H9 (cell line): ENCODE data around the gene NOS3. TPM values are rescaled to one million over a fixed set of nuclear protein-coding genes. Genes with fewer than 3 reads are reported as not detected.

Experiments
- DNase-seq: peaks from one replicate; pipeline ENCODE4 v3.0.0-alpha.2; 2017
- H2AFZ ChIP-seq: one replicate; pipeline ENCODE4 v1.6.1; 2013; ENCODE audit warnings: mild to moderate bottlenecking, low read length, control low read depth, moderate library complexity
- H2AK5ac ChIP-seq: 2 replicates; pipeline ENCODE4 v1.6.1; 2013; ENCODE audit warnings: low read length, control low read depth, mixed read lengths; ENCODE audit not compliant: insufficient read length
- H2BK120ac ChIP-seq: one replicate; pipeline ENCODE4 v1.6.1; 2013; ENCODE audit warnings: low read depth, mild to moderate bottlenecking, low read length, control low read depth, inconsistent platforms; ENCODE audit not compliant: poor library complexity, severe bottlenecking
- H2BK12ac ChIP-seq: 2 replicates; pipeline ENCODE4 v1.6.1; 2013; ENCODE audit warnings: low read length, control low read depth, mixed read lengths, low read depth; ENCODE audit not compliant: insufficient read length
- H2BK15ac ChIP-seq: 2 replicates; pipeline ENCODE4 v1.6.1; 2013; ENCODE audit warnings: low read depth, low read length, control low read depth
- H2BK20ac ChIP-seq: one replicate; pipeline ENCODE4 v1.6.1; 2013; ENCODE audit warnings: low read depth, mild to moderate bottlenecking, low read length, control low read depth, inconsistent platforms; ENCODE audit not compliant: poor library complexity, severe bottlenecking
- H2BK5ac ChIP-seq: 2 replicates; pipeline ENCODE4 v1.6.1; 2013; ENCODE audit warnings: low read length, control low read depth, mixed read lengths; ENCODE audit not compliant: insufficient read length
- H3K14ac ChIP-seq: 2 replicates; pipeline ENCODE4 v1.6.1; 2013; ENCODE audit warnings: low read length, control low read depth; ENCODE audit not compliant: insufficient read depth
- H3K18ac ChIP-seq: 2 replicates; pipeline ENCODE4 v1.6.1; 2013; ENCODE audit warnings: low read depth, mild to moderate bottlenecking, mixed read lengths, low read length, control low read depth; ENCODE audit not compliant: insufficient read length
- H3K23ac ChIP-seq: 2 replicates; pipeline ENCODE4 v1.6.1; 2013; ENCODE audit warnings: low read length, control low read depth, mixed read lengths, low read depth; ENCODE audit not compliant: insufficient read length
- H3K23me2 ChIP-seq: 2 replicates; pipeline ENCODE4 v1.6.1; 2013; ENCODE audit warnings: low read depth, mild to moderate bottlenecking, mixed read lengths, low read length, control low read depth; ENCODE audit not compliant: insufficient read length, poor library complexity, severe bottlenecking
- H3K27ac ChIP-seq: 2 replicates; pipeline ENCODE4 v1.5.1; 2013; ENCODE audit warnings: low read length, control low read depth, mixed read lengths, low read depth; ENCODE audit not compliant: insufficient read length
- H3K27me3 ChIP-seq: 2 replicates; pipeline ENCODE4 v1.6.1; 2013; ENCODE audit warnings: low read length, control low read depth, inconsistent platforms; ENCODE audit not compliant: insufficient read depth
- H3K4ac ChIP-seq: 2 replicates; pipeline ENCODE4 v1.6.1; 2013; ENCODE audit warnings: low read depth, mild to moderate bottlenecking, control low read depth, inconsistent platforms, low read length, moderate library complexity
- H3K4me1 ChIP-seq: 2 replicates; pipeline ENCODE4 v1.6.1; 2013; ENCODE audit warnings: low read length, control low read depth, inconsistent platforms; ENCODE audit not compliant: insufficient read depth
- H3K4me2 ChIP-seq: 2 replicates; pipeline ENCODE4 v1.6.1; 2013; ENCODE audit warnings: low read length, control low read depth, mixed read lengths; ENCODE audit not compliant: insufficient read length, insufficient read depth
- H3K56ac ChIP-seq: 2 replicates; pipeline ENCODE4 v1.6.1; 2013; ENCODE audit warnings: low read depth, mild to moderate bottlenecking, mixed read lengths, low read length, control low read depth; ENCODE audit not compliant: insufficient read length
- H3K79me1 ChIP-seq: 2 replicates; pipeline ENCODE4 v1.6.1; 2013; ENCODE audit warnings: low read depth, mild to moderate bottlenecking, moderate library complexity, low read length, control low read depth, inconsistent platforms; ENCODE audit not compliant: insufficient read depth, poor library complexity, severe bottlenecking
- H3K79me2 ChIP-seq: 2 replicates; pipeline ENCODE4 v1.6.1; 2013; ENCODE audit warnings: low read length, control low read depth, inconsistent platforms; ENCODE audit not compliant: insufficient read depth
- H3K9ac ChIP-seq: 2 replicates; pipeline ENCODE4 v1.6.1; 2013; ENCODE audit warnings: low read length, control low read depth, mixed read lengths; ENCODE audit not compliant: insufficient read length; ENCODE audit errors: extremely low read depth
- H3K9me3 ChIP-seq: one replicate; pipeline ENCODE4 v1.6.1; 2013; ENCODE audit warnings: low read depth, low read length, inconsistent platforms; ENCODE audit not compliant: control insufficient read depth
- H3T11ph ChIP-seq: one replicate; pipeline ENCODE4 v1.6.1; 2013; ENCODE audit warnings: mild to moderate bottlenecking, low read length, control low read depth, inconsistent platforms
- H4K20me1 ChIP-seq: one replicate; pipeline ENCODE4 v1.6.1; 2013; ENCODE audit not compliant: control insufficient read depth, insufficient read length, insufficient read depth
- H4K5ac ChIP-seq: 2 replicates; pipeline ENCODE4 v1.6.1; 2013; ENCODE audit warnings: low read depth, mild to moderate bottlenecking, mixed read lengths, low read length, control low read depth; ENCODE audit not compliant: insufficient read length
- H4K8ac ChIP-seq: replicated peaks from 2 replicates; pipeline ENCODE4 v1.6.1; 2013; ENCODE audit warnings: low read length, control low read depth, mixed read lengths, low read depth; ENCODE audit not compliant: insufficient read length
- H4K91ac ChIP-seq: 2 replicates; pipeline ENCODE4 v1.6.1; 2013; ENCODE audit warnings: low read depth, mild to moderate bottlenecking, moderate library complexity, mixed read lengths, low read length, control low read depth; ENCODE audit not compliant: insufficient read length
- H3K27ac Mint-ChIP-seq, 3 experiments: 2 replicates in 2 of 3; 3 replicates in 1 of 3; pipeline ENCODE4 v1.8.0; 2020 to 2021; ENCODE audit warnings: mixed read lengths in 3 of 3, mild to moderate bottlenecking in 1 of 3, moderate library complexity in 1 of 3
- H3K27me3 Mint-ChIP-seq: 2 replicates; pipeline ENCODE4 v1.8.0; 2021; ENCODE audit warnings: low read depth, mild to moderate bottlenecking, moderate library complexity, mixed read lengths
- H3K36me3 Mint-ChIP-seq, 3 experiments: 2 replicates in 2 of 3; 3 replicates in 1 of 3; pipeline ENCODE4 v1.8.0; 2020 to 2021; ENCODE audit warnings: low read depth in 3 of 3, mixed read lengths in 3 of 3; ENCODE audit not compliant: insufficient read depth in 1 of 3
- H3K4me1 Mint-ChIP-seq, 2 experiments: 2 replicates each; pipeline ENCODE4 v1.8.0; 2020; ENCODE audit warnings: mixed read lengths in 2 of 2
- H3K4me3 Mint-ChIP-seq, 2 experiments: 2 replicates in 1 of 2; 3 replicates in 1 of 2; pipeline ENCODE4 v1.8.0; 2020 to 2021; ENCODE audit warnings: mild to moderate bottlenecking in 2 of 2, mixed read lengths in 2 of 2, moderate library complexity in 1 of 2
- H3K9me3 Mint-ChIP-seq, 2 experiments: 2 replicates in 1 of 2; 3 replicates in 1 of 2; pipeline ENCODE4 v1.8.0; 2020; ENCODE audit warnings: mild to moderate bottlenecking in 2 of 2, mixed read lengths in 2 of 2, moderate library complexity in 1 of 2
- CTCF ChIP-seq: fragments of 200-600 bp; sonication (generic); conservative IDR thresholded peaks from 3 replicates; pipeline ENCODE4 v1.8.0; 2021; ENCODE audit warnings: antibody characterized with exemption, mild to moderate bottlenecking
- WGBS: extraction: QIAGEN DNeasy Blood & Tissue Kit; methylation state at CpG from one replicate; pipeline ENCODE4 v1.1.7; 2013; ENCODE audit warnings: missing lambda C conversion rate, low lambda C conversion rate, mixed read lengths; ENCODE audit not compliant: insufficient read length; ENCODE audit errors: extremely low coverage; 5-methylcytosine and 5-hydroxymethylcytosine counted together
- total RNA-seq: library from RNA; stranded (reverse); gene quantifications from 2 replicates; pipeline ENCODE4 v1.2.1, GENCODE V29; 2021

The NOS3 gene
- total RNA-seq, 1 experiment from 2014 or later = 4.5 TPM

GRCh38 chr7:151053751-151054150, 62.9 kb downstream of the NOS3 start:
- H3K23ac ChIP-seq = no peak overlapping the region
- H3K4me2 ChIP-seq = no peak overlapping the region
- no peak overlapping the region for H4K8ac ChIP-seq
- H2BK20ac ChIP-seq = no peak overlapping the region
- H3K4ac ChIP-seq = no peak overlapping the region
- peaks cover 16% of the 10 kb centered on the region for H3K23me2 ChIP-seq
- H4K5ac ChIP-seq = no peak overlapping the region
- no peak overlapping the region for H2BK120ac ChIP-seq
- no peak overlapping the region for H2BK12ac ChIP-seq
- TF ChIP-seq CTCF = no peak
- no peak overlapping the region for H3K14ac ChIP-seq
- Mint-ChIP-seq H3K27me3 (peaks cover 58% of the 10 kb centered on the region), H3K4me1 (peaks cover 17 to 24% of the 10 kb centered on the region in 2 experiments), H3K9me3 (no peaks in the 10 kb centered on the region; a peak in 1 of 5 replicates), H3K4me3 (no peak overlapping the region), H3K27ac (no peak overlapping the region), H3K36me3 (peaks cover 0 to 11% (median 0%) of the 10 kb centered on the region in 3 experiments; a peak in 3 of 7 replicates)
- no peaks in the 10 kb centered on the region for H3K9me3 ChIP-seq
- no peak overlapping the region for H3K56ac ChIP-seq
- no peaks in the 10 kb centered on the region for H3K79me1 ChIP-seq
- H3K9ac ChIP-seq = no peak overlapping the region
- WGBS = no CpG with 5 or more reads among the region's 8 CpGs
- H4K20me1 ChIP-seq = no peaks in the 10 kb centered on the region
- no peak overlapping the region for H3K18ac ChIP-seq
- H4K91ac ChIP-seq = no peak overlapping the region
- no peak overlapping the region for H3K27ac ChIP-seq
- H3K4me1 ChIP-seq = peaks cover under 1% of the 10 kb centered on the region; the same call in 1 of the 2 replicates
- no peak overlapping the region for H2AK5ac ChIP-seq
- no peak overlapping the region for H2BK15ac ChIP-seq
- H3T11ph ChIP-seq = no peak overlapping the region
- H3K79me2 ChIP-seq = no peaks in the 10 kb centered on the region
- no peak overlapping the region for H2BK5ac ChIP-seq
- peaks cover 6% of the 10 kb centered on the region; the same call in 1 of the 2 replicates for H3K27me3 ChIP-seq
- no peak overlapping the region for H2AFZ ChIP-seq
- DNase-seq = no peak
